GM21526 (cell line): Measurements from ENCODE around the gene TMEM269.
"Not testable (repeated sequence)": the region's sequence is repeated elsewhere in the genome, so short reads cannot be mapped to it uniquely, and the experiment has no call there.

Experiments used
- ATAC-seq: cut with Tn5 transposase; IDR thresholded peaks from one replicate; pipeline ENCODE4 v1.9.1; 2021; ENCODE audit warnings: moderate library complexity; ENCODE audit not compliant: unreplicated experiment, low FRiP score

The TMEM269 gene

GRCh38 chr1:42747125-42747524 lies 37.7 kb upstream of the TMEM269 start:
- no peak for ATAC-seq

GRCh38 chr1:42748021-42748420 lies 36.8 kb upstream of the TMEM269 start:
- no peak for ATAC-seq

GRCh38 chr1:42748461-42749410 lies 36.1 kb upstream of the TMEM269 start:
- ATAC-seq, result no peak

GRCh38 chr1:42750041-42750440 lies 34.8 kb upstream of the TMEM269 start:
- no peak for ATAC-seq

- not testable (repeated sequence) for ATAC-seq
Observed at GRCh38 chr1:42751511-42752070, 33.2 kb upstream of the TMEM269 start.

GRCh38 chr1:42752284-42752683 lies 32.5 kb upstream of the TMEM269 start:
- ATAC-seq, result no peak

GRCh38 chr1:42753070-42753469 lies 31.7 kb upstream of the TMEM269 start:
- ATAC-seq, result no peak

GRCh38 chr1:42756956-42757891 lies 27.6 kb upstream of the TMEM269 start:
- ATAC-seq, result no peak

- no peak for ATAC-seq
Observed at GRCh38 chr1:42757892-42758275, 26.9 kb upstream of the TMEM269 start.

GRCh38 chr1:42758641-42759040 lies 26.1 kb upstream of the TMEM269 start:
- ATAC-seq, result no peak

GRCh38 chr1:42759114-42759513 lies 25.7 kb upstream of the TMEM269 start:
- ATAC-seq, result no peak

GRCh38 chr1:42761567-42761966 lies 23.2 kb upstream of the TMEM269 start:
- ATAC-seq, result no peak

- no peak for ATAC-seq
Observed at GRCh38 chr1:42762269-42762668, 22.5 kb upstream of the TMEM269 start.

- no peak for ATAC-seq
Observed at GRCh38 chr1:42765269-42765668, 19.5 kb upstream of the TMEM269 start.

- peak; percentile 22 for ATAC-seq
Observed at GRCh38 chr1:42765832-42766740, 18.7 kb upstream of the TMEM269 start.

- ATAC-seq, result peak; percentile 82
Observed at GRCh38 chr1:42766741-42767509, 17.9 kb upstream of the TMEM269 start, which contains the start of the genes C1orf50 and P3H1. Gene C1orf50, plus strand, starts transcription at chr1:42767249. Its CDS starts 63 bp downstream, at chr1:42767312. Gene P3H1, minus strand, starts transcription at chr1:42767028. Its CDS starts 57 bp downstream, at chr1:42766971.

- ATAC-seq, result peak; percentile 15
Observed at GRCh38 chr1:42767510-42768000, 17.2 kb upstream of the TMEM269 start.

GRCh38 chr1:42768172-42768571 lies 16.6 kb upstream of the TMEM269 start:
- ATAC-seq, result no peak

GRCh38 chr1:42769811-42770210 lies 15.0 kb upstream of the TMEM269 start:
- ATAC-seq, result no peak
